ENCODE data around the gene KRT85. TPM values are rescaled to one million over a fixed set of nuclear protein-coding genes. Genes with fewer than 3 reads are reported as not detected.
A peak's percentile ranks its signal among the peaks of the same experiment; 100 is the strongest.

The KRT85 gene
- total and polyA plus RNA-seq, 2 of the 13 experiments (the other 11 are each of a cell fraction or from before 2014, with no cell fraction given) = not detected

DNA sequence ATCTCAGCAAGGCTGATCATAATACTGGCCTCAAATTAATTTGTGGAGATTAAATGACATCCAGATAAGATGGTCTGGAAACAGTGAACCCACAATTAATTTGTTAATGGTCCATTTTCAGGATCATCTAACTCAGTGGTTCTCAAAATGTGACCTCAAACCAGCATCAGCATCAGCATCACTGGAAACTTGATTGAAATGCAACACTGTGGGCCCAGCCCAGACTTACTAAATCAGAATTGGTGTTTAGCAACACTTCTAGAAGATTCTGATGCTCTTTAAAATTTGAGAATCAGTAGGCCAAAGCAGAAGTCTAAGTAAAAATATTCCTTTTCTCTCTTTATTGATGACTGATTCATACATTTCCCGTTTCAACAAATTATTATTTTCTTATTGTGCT lies 49.5 kb upstream of the KRT85 start:
- no peak overlapping the region for H3K4me2 ChIP-seq (ENCODE audit: low read depth, low read length)
- H3K27me3 ChIP-seq (ENCODE audit: control insufficient read depth in 1 of 2, insufficient read depth in 2 of 2, low read length in 2 of 2) = no peaks in the 10 kb centered on the region; a peak in 2 of 5 replicates
- POLR2A ChIA-PET = no interaction called here
- intact Hi-C loops (cut with micrococcal nuclease; ENCODE audit: unreplicated experiment) = no loop called here
- WGBS (ENCODE audit: low lambda C conversion rate) = 0% methylated on average over 1 of the region's 1 CpG
- no peak for DNase-seq (ENCODE audit: low spot score)
- no peaks in the 10 kb centered on the region for H4K20me1 ChIP-seq (ENCODE audit: insufficient read depth, low read length)
- no peak overlapping the region for H3K9ac ChIP-seq (ENCODE audit: insufficient read depth, low read depth, low read length)
- no peak overlapping the region for H3K4me3 ChIP-seq (replicated peaks in 1 of 3; ENCODE audit: insufficient read depth in 1 of 3, low read depth in 2 of 3, low read length in 3 of 3)
- H2AFZ ChIP-seq (ENCODE audit: low read length) = no peak overlapping the region
- no TSS peak for BruUV-seq (replicated peaks)
- H3K79me2 ChIP-seq (ENCODE audit: insufficient read depth, low read length) = no peaks in the 10 kb centered on the region
- in situ Hi-C loops (cut with HindIII; ENCODE audit: extremely low pct_ligation_motif_present, low pct_unique_long_range_greater_than_20kb) = no loop called here
- no peak for ATAC-seq
- no peaks in the 10 kb centered on the region for H3K9me3 ChIP-seq (ENCODE audit: low read length)
- H3K27ac ChIP-seq (ENCODE audit: extremely low read length, insufficient read depth, low read length) = no peak overlapping the region
- CTCF ChIA-PET (ENCODE audit: low intra/inter-chr PET ratio, low total read pairs) = no interaction called here
- TF ChIP-seq TRIM24 (CRISPR knock-in tag; IDR thresholded peaks at IDR 0.05) = no peak
- no peaks in the 10 kb centered on the region for H3K4me1 ChIP-seq (ENCODE audit: insufficient read depth, low read length)
- H3K36me3 ChIP-seq (replicated peaks in 1 of 2; ENCODE audit: control insufficient read depth in 1 of 2, insufficient read depth in 2 of 2, low read length in 2 of 2) = no peaks in the 10 kb centered on the region
- FAIRE-seq = no peak

DNA sequence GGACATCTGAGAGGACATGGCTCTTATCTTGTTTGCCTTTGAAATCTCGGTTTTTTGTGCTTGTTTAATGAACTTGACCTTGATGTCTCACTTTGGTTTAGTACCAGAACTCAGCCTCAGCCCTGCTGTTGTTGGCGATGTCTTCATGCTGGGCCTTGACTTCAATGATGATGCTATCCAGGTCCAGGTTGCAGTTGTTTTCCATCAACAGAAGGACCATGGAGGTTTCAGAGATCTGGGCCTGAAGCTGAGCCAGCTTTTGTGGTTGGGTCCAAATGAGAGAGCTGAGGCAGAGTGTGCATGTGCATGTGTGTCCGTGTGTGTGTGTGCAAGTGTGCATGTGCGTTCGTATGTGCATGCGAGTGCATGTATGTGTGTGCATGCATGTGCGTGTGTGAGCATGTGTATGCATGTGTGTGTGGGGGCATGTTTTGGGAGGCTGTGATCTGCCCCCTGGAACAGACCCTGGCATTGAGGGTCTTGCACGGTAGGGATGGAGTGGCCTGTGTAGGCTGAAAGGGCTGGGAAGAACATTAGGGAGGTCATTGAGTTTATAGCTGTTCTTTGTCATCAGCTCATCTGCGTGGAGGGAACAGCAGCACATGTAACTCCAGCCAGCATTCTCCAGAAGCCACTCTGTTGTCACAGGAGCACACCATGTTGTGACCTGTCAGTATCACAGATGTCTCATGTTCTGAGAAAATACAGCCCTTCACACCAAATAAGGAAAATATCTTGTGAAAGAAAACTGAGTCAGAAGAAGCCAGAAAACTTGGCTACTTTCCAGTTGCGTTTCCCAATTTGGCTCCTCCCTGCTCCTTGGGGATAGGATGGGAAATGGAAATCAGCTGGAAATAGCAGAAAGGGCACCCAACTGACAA lies 48.8 kb upstream of the KRT85 start:
- no peaks in the 10 kb centered on the region for H3K9me3 ChIP-seq (ENCODE audit: low read length)
- H4K20me1 ChIP-seq (ENCODE audit: insufficient read depth, low read length) = no peaks in the 10 kb centered on the region
- H3K4me2 ChIP-seq (ENCODE audit: low read depth, low read length) = no peak overlapping the region
- DNase-seq (ENCODE audit: low spot score) (no peak), ATAC-seq (no peak), FAIRE-seq (no peak)
- TF ChIP-seq, protein P1, sequence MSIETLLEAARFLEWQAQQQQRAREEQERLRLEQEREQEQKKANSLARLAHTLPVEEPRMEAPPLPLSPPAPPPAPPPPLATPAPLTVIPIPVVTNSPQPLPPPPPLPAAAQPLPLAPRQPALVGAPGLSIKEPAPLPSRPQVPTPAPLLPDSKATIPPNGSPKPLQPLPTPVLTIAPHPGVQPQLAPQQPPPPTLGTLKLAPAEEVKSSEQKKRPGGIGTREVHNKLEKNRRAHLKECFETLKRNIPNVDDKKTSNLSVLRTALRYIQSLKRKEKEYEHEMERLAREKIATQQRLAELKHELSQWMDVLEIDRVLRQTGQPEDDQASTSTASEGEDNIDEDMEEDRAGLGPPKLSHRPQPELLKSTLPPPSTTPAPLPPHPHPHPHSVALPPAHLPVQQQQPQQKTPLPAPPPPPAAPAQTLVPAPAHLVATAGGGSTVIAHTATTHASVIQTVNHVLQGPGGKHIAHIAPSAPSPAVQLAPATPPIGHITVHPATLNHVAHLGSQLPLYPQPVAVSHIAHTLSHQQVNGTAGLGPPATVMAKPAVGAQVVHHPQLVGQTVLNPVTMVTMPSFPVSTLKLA (IDR thresholded peaks at IDR 0.05) = peak; percentile 90
- TF ChIP-seq FOXO1 (CRISPR knock-in tag; IDR thresholded peaks at IDR 0.05) = no peak
- TF ChIP-seq ZNF562 (CRISPR knock-in tag; IDR thresholded peaks at IDR 0.05; ENCODE audit: borderline replicate concordance) = no peak
- TF ChIP-seq, protein P2, sequence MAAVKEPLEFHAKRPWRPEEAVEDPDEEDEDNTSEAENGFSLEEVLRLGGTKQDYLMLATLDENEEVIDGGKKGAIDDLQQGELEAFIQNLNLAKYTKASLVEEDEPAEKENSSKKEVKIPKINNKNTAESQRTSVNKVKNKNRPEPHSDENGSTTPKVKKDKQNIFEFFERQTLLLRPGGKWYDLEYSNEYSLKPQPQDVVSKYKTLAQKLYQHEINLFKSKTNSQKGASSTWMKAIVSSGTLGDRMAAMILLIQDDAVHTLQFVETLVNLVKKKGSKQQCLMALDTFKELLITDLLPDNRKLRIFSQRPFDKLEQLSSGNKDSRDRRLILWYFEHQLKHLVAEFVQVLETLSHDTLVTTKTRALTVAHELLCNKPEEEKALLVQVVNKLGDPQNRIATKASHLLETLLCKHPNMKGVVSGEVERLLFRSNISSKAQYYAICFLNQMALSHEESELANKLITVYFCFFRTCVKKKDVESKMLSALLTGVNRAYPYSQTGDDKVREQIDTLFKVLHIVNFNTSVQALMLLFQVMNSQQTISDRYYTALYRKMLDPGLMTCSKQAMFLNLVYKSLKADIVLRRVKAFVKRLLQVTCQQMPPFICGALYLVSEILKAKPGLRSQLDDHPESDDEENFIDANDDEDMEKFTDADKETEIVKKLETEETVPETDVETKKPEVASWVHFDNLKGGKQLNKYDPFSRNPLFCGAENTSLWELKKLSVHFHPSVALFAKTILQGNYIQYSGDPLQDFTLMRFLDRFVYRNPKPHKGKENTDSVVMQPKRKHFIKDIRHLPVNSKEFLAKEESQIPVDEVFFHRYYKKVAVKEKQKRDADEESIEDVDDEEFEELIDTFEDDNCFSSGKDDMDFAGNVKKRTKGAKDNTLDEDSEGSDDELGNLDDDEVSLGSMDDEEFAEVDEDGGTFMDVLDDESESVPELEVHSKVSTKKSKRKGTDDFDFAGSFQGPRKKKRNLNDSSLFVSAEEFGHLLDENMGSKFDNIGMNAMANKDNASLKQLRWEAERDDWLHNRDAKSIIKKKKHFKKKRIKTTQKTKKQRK (IDR thresholded peaks at IDR 0.05; ENCODE audit: low read length) = no peak
- intact Hi-C loops (cut with micrococcal nuclease; ENCODE audit: unreplicated experiment) = loop anchor here (1.0 kb wide), 1 partner anchor 24 kb away; no protein-coding TSS in a partner anchor
- no peaks in the 10 kb centered on the region; a peak in 1 of 5 replicates for H3K27me3 ChIP-seq (ENCODE audit: control insufficient read depth in 1 of 2, insufficient read depth in 2 of 2, low read length in 2 of 2)
- WGBS (ENCODE audit: low lambda C conversion rate) = 43% methylated on average over 10 of the region's 10 CpGs
- H3K4me1 ChIP-seq (ENCODE audit: insufficient read depth, low read length) = no peaks in the 10 kb centered on the region
- in situ Hi-C loops (cut with HindIII; ENCODE audit: extremely low pct_ligation_motif_present, low pct_unique_long_range_greater_than_20kb) = no loop called here
- no peak overlapping the region for H3K27ac ChIP-seq (ENCODE audit: extremely low read length, insufficient read depth, low read length)
- ChIA-PET POLR2A (no interaction called here), CTCF (ENCODE audit: low intra/inter-chr PET ratio, low total read pairs) (no interaction called here)
- no peak overlapping the region for H3K9ac ChIP-seq (ENCODE audit: insufficient read depth, low read depth, low read length)
- no peak overlapping the region for H2AFZ ChIP-seq (ENCODE audit: low read length)
- no peaks in the 10 kb centered on the region for H3K36me3 ChIP-seq (replicated peaks in 1 of 2; ENCODE audit: control insufficient read depth in 1 of 2, insufficient read depth in 2 of 2, low read length in 2 of 2)
- no TSS peak for BruUV-seq (replicated peaks)
- H3K4me3 ChIP-seq (replicated peaks in 1 of 3; ENCODE audit: insufficient read depth in 1 of 3, low read depth in 2 of 3, low read length in 3 of 3) = no peak overlapping the region
- no peaks in the 10 kb centered on the region for H3K79me2 ChIP-seq (ENCODE audit: insufficient read depth, low read length)
